Hypothalamus (tissue), 51 donors: ENCODE results near the gene ENAH.

Experiments used
- DNase-seq, 51 donors: peaks; one replicate each; lab custom pipeline; 2025; lab: John Stamatoyannopoulos, UW

Gene ENAH

GRCh38 chr1:225573216-225573615 lies 79.7 kb downstream of the ENAH start:
- DNase-seq = no peak

- DNase-seq = no peak
Observed at GRCh38 chr1:225572422-225572821, 80.5 kb downstream of the ENAH start.

- no peak for DNase-seq
Observed at GRCh38 chr1:225567789-225568188, 85.1 kb downstream of the ENAH start.

GRCh38 chr1:225565847-225566246 lies 87.1 kb downstream of the ENAH start:
- no peak for DNase-seq

- no peak for DNase-seq
Observed at GRCh38 chr1:225561675-225562074, 91.2 kb downstream of the ENAH start.

GRCh38 chr1:225559902-225560301 lies 93.0 kb downstream of the ENAH start:
- DNase-seq = no peak

GRCh38 chr1:225559326-225559725 lies 93.6 kb downstream of the ENAH start:
- no peak for DNase-seq

- no peak for DNase-seq
Observed at GRCh38 chr1:225556694-225557093, 96.2 kb downstream of the ENAH start.

- DNase-seq = no peak
Observed at GRCh38 chr1:225555821-225556220, 97.1 kb downstream of the ENAH start.

GRCh38 chr1:225554216-225554812 lies 98.6 kb downstream of the ENAH start:
- peak in 1 of 51 donors; percentile 30 for DNase-seq

GRCh38 chr1:225549821-225550220 lies 103.1 kb downstream of the ENAH start:
- DNase-seq = no peak

GRCh38 chr1:225548140-225548857 lies 104.6 kb downstream of the ENAH start:
- no peak for DNase-seq

GRCh38 chr1:225545649-225546048 lies 107.3 kb downstream of the ENAH start:
- no peak for DNase-seq

GRCh38 chr1:225544924-225545323 lies 108.0 kb downstream of the ENAH start:
- DNase-seq = peak in 2 of 51 donors; percentile 16 to 25

GRCh38 chr1:225544263-225544662 lies 108.7 kb downstream of the ENAH start:
- DNase-seq = peak in 1 of 51 donors; percentile 32

GRCh38 chr1:225543350-225543749 lies 109.6 kb downstream of the ENAH start:
- no peak for DNase-seq

GRCh38 chr1:225541383-225541782 lies 111.5 kb downstream of the ENAH start:
- no peak for DNase-seq

- no peak for DNase-seq
Observed at GRCh38 chr1:225539575-225539974, 113.3 kb downstream of the ENAH start.

- no peak for DNase-seq
Observed at GRCh38 chr1:225539069-225539468, 113.9 kb downstream of the ENAH start.

GRCh38 chr1:225537554-225538251 lies 115.2 kb downstream of the ENAH start:
- no peak for DNase-seq

- DNase-seq = no peak
Observed at GRCh38 chr1:225535280-225535679, 117.6 kb downstream of the ENAH start.

- no peak for DNase-seq
Observed at GRCh38 chr1:225534772-225535171, 118.2 kb downstream of the ENAH start.
